HCT116 (cell line): ENCODE measurements around the gene SMURF1.

ENCODE experiments used
- EZH2 ChIP-seq: fragments of 200-600 bp; sonication (generic); IDR thresholded peaks from 2 replicates; pipeline ENCODE4 v1.6.1; 2017; ENCODE audit warnings: antibody characterized with exemption, mixed run types
- POLR2A ChIP-seq: IDR thresholded peaks from 2 replicates; pipeline ENCODE4 v1.7.0; 2011; ENCODE audit warnings: borderline replicate concordance; ENCODE audit not compliant: insufficient read depth, insufficient read length; ENCODE audit errors: extremely low read depth
- POLR2AphosphoS5 ChIP-seq: IDR thresholded peaks from 2 replicates; pipeline ENCODE4 v1.6.1; 2011; ENCODE audit warnings: mild to moderate bottlenecking, low read depth, low read length, moderate library complexity
- SIN3A ChIP-seq: IDR thresholded peaks from 2 replicates; pipeline ENCODE4 v1.6.1; 2012; ENCODE audit warnings: low read depth
- SP1 ChIP-seq: IDR thresholded peaks from 2 replicates; pipeline ENCODE4 v1.6.1; 2012; ENCODE audit warnings: low read depth
- YY1 ChIP-seq: IDR thresholded peaks from 2 replicates; pipeline ENCODE4 v1.6.1; 2011; ENCODE audit warnings: low read length, low read depth, moderate library complexity, mild to moderate bottlenecking; ENCODE audit not compliant: insufficient replicate concordance; ENCODE audit errors: extremely low read depth
- TF ChIP-seq, protein P1 (sequence below), 3 experiments: fragments of 200-600 bp in 1 of 3; sonication (generic) in 1 of 3; IDR thresholded peaks in 2 of 3; conservative IDR thresholded peaks in 1 of 3; 2 replicates each; pipeline ENCODE4 v1.5.1; 2012 to 2017; ENCODE audit warnings: low read depth in 2 of 3, low read length in 2 of 3, antibody characterized with exemption in 1 of 3, borderline replicate concordance in 1 of 3, control low read depth in 1 of 3, mild to moderate bottlenecking in 1 of 3, mixed read lengths in 1 of 3, mixed run types in 1 of 3, moderate library complexity in 1 of 3; ENCODE audit not compliant: insufficient read depth in 1 of 3
- TF ChIP-seq, protein P2 (sequence below): IDR thresholded peaks from 2 replicates; pipeline ENCODE4 v1.6.1; 2012

DNA sequence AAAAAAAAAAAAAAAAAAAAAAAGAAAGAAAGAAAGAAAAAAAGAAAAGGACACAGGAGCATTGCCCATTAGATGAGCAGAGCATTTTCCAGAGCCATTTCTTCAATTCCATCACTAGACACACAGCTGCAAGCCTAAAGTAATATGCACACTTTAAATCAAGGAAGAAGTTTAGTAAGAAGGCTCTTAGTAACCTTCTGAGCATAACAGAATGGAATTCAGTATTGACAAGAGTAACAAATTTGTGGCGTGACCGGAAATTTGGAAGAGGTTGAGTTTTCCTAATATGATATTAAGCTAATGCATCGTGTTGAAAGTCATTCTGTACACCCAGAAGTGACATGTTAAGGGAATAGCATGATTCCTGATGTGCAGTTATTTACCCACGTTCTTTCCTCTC, 35.3 kb downstream of the SMURF1 start:
- TF ChIP-seq, protein P1, sequence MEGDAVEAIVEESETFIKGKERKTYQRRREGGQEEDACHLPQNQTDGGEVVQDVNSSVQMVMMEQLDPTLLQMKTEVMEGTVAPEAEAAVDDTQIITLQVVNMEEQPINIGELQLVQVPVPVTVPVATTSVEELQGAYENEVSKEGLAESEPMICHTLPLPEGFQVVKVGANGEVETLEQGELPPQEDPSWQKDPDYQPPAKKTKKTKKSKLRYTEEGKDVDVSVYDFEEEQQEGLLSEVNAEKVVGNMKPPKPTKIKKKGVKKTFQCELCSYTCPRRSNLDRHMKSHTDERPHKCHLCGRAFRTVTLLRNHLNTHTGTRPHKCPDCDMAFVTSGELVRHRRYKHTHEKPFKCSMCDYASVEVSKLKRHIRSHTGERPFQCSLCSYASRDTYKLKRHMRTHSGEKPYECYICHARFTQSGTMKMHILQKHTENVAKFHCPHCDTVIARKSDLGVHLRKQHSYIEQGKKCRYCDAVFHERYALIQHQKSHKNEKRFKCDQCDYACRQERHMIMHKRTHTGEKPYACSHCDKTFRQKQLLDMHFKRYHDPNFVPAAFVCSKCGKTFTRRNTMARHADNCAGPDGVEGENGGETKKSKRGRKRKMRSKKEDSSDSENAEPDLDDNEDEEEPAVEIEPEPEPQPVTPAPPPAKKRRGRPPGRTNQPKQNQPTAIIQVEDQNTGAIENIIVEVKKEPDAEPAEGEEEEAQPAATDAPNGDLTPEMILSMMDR (IDR thresholded peaks at IDR 0.05 in 2 of 3, conservative IDR thresholded peaks at IDR 0.05 in 1 of 3; ENCODE audit: borderline replicate concordance in 1 of 3, insufficient read depth in 1 of 3, low read depth in 2 of 3, low read length in 2 of 3), result no peak
- TF ChIP-seq POLR2A (no peak), POLR2AphosphoS5 (no peak), SP1 (no peak), SIN3A (no peak), EZH2 (no peak), YY1 (no peak)
- TF ChIP-seq, protein P2, sequence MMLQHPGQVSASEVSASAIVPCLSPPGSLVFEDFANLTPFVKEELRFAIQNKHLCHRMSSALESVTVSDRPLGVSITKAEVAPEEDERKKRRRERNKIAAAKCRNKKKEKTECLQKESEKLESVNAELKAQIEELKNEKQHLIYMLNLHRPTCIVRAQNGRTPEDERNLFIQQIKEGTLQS, result no peak
